Tibial nerve (tissue), 4 donors: ENCODE results near the gene SRGAP3.

Experiments
- EP300 ChIP-seq, 2 donors: sonication (generic); formaldehyde crosslinking; IDR thresholded peaks; one replicate each; pipeline ENCODE4 v1.6.1; 2017; ENCODE audit warnings: antibody characterized with exemption in 2 of 2, mild to moderate bottlenecking in 1 of 2
- POLR2A ChIP-seq, 2 donors: fragments of 450-650 bp; IDR thresholded peaks; one replicate each; pipeline ENCODE4 v1.6.1; 2017; ENCODE audit warnings: antibody characterized with exemption in 2 of 2, mild to moderate bottlenecking in 2 of 2, moderate library complexity in 2 of 2
- TF ChIP-seq, protein P1 (sequence below), 5 experiments: fragments of 200-600 bp in 3 of 5; fragments of 450-650 bp in 2 of 5; sonication (generic) in 3 of 5; IDR thresholded peaks; one replicate each; pipeline ENCODE4 v1.5.1; 2016 to 2019; ENCODE audit warnings: antibody characterized with exemption in 5 of 5, mild to moderate bottlenecking in 3 of 5, moderate library complexity in 2 of 5

DNA sequence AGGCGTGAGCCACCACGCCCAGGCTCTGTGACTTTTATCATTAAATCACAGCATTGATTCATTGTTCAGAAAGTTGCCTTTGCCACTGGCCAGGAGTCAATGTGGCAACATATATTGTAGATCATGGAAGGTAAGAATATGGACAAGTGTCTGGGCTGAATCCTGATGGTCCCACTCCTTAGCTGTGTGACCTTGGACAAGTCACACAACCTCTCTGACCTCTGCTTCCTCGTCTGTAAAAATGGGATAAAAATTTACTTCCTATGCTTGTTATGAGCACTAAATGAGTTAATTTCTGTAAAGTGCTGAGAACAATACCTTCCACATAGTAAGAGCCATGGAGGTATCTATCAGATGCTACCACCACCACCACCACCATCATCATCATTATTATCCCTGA lies 182.7 kb downstream of the SRGAP3 start:
- TF ChIP-seq, protein P1, sequence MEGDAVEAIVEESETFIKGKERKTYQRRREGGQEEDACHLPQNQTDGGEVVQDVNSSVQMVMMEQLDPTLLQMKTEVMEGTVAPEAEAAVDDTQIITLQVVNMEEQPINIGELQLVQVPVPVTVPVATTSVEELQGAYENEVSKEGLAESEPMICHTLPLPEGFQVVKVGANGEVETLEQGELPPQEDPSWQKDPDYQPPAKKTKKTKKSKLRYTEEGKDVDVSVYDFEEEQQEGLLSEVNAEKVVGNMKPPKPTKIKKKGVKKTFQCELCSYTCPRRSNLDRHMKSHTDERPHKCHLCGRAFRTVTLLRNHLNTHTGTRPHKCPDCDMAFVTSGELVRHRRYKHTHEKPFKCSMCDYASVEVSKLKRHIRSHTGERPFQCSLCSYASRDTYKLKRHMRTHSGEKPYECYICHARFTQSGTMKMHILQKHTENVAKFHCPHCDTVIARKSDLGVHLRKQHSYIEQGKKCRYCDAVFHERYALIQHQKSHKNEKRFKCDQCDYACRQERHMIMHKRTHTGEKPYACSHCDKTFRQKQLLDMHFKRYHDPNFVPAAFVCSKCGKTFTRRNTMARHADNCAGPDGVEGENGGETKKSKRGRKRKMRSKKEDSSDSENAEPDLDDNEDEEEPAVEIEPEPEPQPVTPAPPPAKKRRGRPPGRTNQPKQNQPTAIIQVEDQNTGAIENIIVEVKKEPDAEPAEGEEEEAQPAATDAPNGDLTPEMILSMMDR (IDR thresholded peaks at IDR 0.05) = no peak
- TF ChIP-seq EP300 (IDR thresholded peaks at IDR 0.05) (no peak), POLR2A (IDR thresholded peaks at IDR 0.05) (no peak)
